Natural killer cell (primary cell): ENCODE measurements around the gene SGPP1. TPM values are rescaled to one million over a fixed set of nuclear protein-coding genes. Genes with fewer than 3 reads are reported as not detected.

ENCODE experiments used
- ATAC-seq, 3 donors: fragments of 150-1000 bp in 2 of 3; fragments of 200-7000 bp in 1 of 3; cut with Tn5 transposase; 1 replicate in 1 of 3; 2 replicates in 2 of 3; pipeline ENCODE4 v1.10.0; 2021; ENCODE audit warnings: mild to moderate bottlenecking in 2 of 3, moderate library complexity in 2 of 3
- DNase-seq, 2 donors: peaks; one replicate each; pipeline versions ENCODE4 v3.0.0 to v3.0.0-alpha.2; 2013 to 2021; ENCODE audit warnings: mixed read lengths in 1 of 2
- H3K27ac ChIP-seq: one replicate; pipeline ENCODE4 v1.5.1; 2013; ENCODE audit warnings: mild to moderate bottlenecking, low read length
- H3K27me3 ChIP-seq: one replicate; pipeline ENCODE4 v1.6.1; 2013; ENCODE audit warnings: low read length; ENCODE audit not compliant: control insufficient read depth, insufficient read depth
- H3K36me3 ChIP-seq: one replicate; pipeline ENCODE4 v1.6.1; 2013; ENCODE audit warnings: low read length; ENCODE audit not compliant: control insufficient read depth, insufficient read depth
- H3K4me1 ChIP-seq: one replicate; pipeline ENCODE4 v1.6.1; 2013; ENCODE audit warnings: low read length; ENCODE audit not compliant: control insufficient read depth, insufficient read depth
- H3K4me3 ChIP-seq: one replicate; pipeline ENCODE4 v1.5.1; 2013; ENCODE audit warnings: low read length
- H3K9me3 ChIP-seq: one replicate; pipeline ENCODE4 v1.6.1; 2013; ENCODE audit warnings: low read length; ENCODE audit not compliant: control insufficient read depth, insufficient read depth
- H3K27ac Mint-ChIP-seq, 2 donors: one replicate each; pipeline ENCODE4 v1.8.0; 2022; ENCODE audit warnings: mild to moderate bottlenecking in 2 of 2, mixed read lengths in 2 of 2, moderate library complexity in 1 of 2
- H3K27me3 Mint-ChIP-seq, 2 donors: one replicate each; pipeline ENCODE4 v1.8.0; 2022; ENCODE audit warnings: low read depth in 2 of 2, mixed read lengths in 2 of 2
- H3K36me3 Mint-ChIP-seq: one replicate; pipeline ENCODE4 v1.8.0; 2022; ENCODE audit warnings: mixed read lengths
- H3K4me1 Mint-ChIP-seq, 2 donors: one replicate each; pipeline ENCODE4 v1.8.0; 2022; ENCODE audit warnings: mixed read lengths in 2 of 2
- H3K4me3 Mint-ChIP-seq: one replicate; pipeline ENCODE4 v1.8.0; 2022; ENCODE audit warnings: mild to moderate bottlenecking, moderate library complexity, mixed read lengths
- H3K9me3 Mint-ChIP-seq, 2 donors: one replicate each; pipeline ENCODE4 v1.8.0; 2022; ENCODE audit warnings: mixed read lengths in 2 of 2
- WGBS: methylation state at CpG from one replicate; pipeline ENCODE4 v1.1.7; 2013; ENCODE audit warnings: missing lambda C conversion rate; ENCODE audit not compliant: insufficient coverage; 5-methylcytosine and 5-hydroxymethylcytosine counted together
- intact Hi-C: fragments of 100-400 bp; cut with micrococcal nuclease; formaldehyde crosslinking; loops from one replicate; pipeline ENCODE4 v1.14.2; 2022
- total RNA-seq, 4 donors: library from RNA; stranded (reverse); fragments of 120-200 nt in 1 of 4; gene quantifications; one replicate each; pipeline versions ENCODE4 v1.2.3 to v1.2.4, GENCODE V29; 2013 to 2022
- TF ChIP-seq, protein P1 (sequence below): fragments of 200-600 bp; IDR thresholded peaks from one replicate; pipeline ENCODE4 v1.8.0; 2022; ENCODE audit warnings: antibody characterized with exemption

SGPP1 gene
- total RNA-seq, 3 donors from 2014 or later (not counting 1 experiment from before 2014, with no cell fraction given) = 17.8 to 23.4 (median 23.3) TPM

DNA sequence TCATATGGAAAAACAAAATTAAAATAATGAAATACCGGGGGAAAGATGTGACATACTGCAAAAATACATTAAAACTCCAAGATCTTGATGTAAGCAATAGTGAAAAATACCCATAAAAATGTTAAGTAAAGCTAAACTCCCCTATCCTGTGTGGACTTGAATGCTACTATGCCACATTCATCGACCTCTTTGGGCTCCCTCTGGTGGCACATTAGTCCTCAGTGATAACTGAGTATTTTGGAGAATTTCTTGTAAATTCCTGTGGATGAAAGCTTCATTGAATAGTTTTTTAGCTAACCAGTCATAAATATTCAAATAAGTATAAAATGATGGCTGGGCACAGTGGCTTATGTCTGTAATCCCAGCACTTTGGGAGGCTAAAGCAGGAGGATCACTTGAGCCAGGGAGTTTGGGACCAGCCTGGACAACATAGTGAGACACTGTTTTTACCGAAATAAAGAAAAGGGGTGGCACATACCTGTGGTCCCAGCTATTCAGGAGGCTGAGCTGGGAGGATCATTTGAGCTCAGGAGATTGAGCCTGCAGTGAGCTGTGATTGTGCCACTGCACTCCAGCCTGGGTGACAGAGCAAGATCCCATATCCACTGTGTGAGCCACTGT lies 42.4 kb upstream of the SGPP1 start:
- Histone ChIP-seq H3K4me3 (no peak overlapping the region), H3K4me1 (no peaks in the 10 kb centered on the region), H3K27ac (no peak overlapping the region), H3K9me3 (no peaks in the 10 kb centered on the region), H3K27me3 (no peaks in the 10 kb centered on the region), H3K36me3 (no peaks in the 10 kb centered on the region)
- ATAC-seq (peak; percentile 79 to 90 (median 89)), DNase-seq (peak; percentile 23 to 83)
- intact Hi-C loops = loop anchor here (1.0 kb wide), 2 partner anchors 137 to 381 kb away; no protein-coding TSS in a partner anchor
- H3K36me3 Mint-ChIP-seq = no peaks in the 10 kb centered on the region
- TF ChIP-seq, protein P1, sequence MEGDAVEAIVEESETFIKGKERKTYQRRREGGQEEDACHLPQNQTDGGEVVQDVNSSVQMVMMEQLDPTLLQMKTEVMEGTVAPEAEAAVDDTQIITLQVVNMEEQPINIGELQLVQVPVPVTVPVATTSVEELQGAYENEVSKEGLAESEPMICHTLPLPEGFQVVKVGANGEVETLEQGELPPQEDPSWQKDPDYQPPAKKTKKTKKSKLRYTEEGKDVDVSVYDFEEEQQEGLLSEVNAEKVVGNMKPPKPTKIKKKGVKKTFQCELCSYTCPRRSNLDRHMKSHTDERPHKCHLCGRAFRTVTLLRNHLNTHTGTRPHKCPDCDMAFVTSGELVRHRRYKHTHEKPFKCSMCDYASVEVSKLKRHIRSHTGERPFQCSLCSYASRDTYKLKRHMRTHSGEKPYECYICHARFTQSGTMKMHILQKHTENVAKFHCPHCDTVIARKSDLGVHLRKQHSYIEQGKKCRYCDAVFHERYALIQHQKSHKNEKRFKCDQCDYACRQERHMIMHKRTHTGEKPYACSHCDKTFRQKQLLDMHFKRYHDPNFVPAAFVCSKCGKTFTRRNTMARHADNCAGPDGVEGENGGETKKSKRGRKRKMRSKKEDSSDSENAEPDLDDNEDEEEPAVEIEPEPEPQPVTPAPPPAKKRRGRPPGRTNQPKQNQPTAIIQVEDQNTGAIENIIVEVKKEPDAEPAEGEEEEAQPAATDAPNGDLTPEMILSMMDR = peak; percentile 80
- H3K27ac Mint-ChIP-seq = no peak overlapping the region
- 48% methylated on average over 2 of the region's 3 CpGs for WGBS
- H3K4me1 Mint-ChIP-seq = no peaks in the 10 kb centered on the region
- H3K27me3 Mint-ChIP-seq = no peaks in the 10 kb centered on the region
- no peak overlapping the region for H3K4me3 Mint-ChIP-seq
- no peaks in the 10 kb centered on the region for H3K9me3 Mint-ChIP-seq

DNA sequence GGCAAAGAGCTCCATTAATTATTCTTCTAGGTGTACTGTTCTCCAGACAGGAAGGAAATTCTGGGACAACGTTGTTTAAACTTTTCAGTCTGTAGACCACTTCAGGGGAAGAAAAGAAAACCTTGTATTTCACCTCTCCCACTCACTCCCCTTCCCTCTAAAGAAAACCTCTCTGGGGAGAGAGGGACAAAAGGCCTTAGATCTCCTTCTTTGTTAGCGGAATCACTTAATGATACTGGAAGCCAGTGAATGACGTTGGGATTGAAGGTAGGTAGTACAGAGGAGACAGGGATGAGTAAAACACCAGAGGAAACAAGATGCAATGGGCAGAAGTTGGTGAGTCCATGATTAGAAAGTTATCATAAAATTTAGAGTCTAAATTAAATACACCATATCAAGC lies 38.7 kb upstream of the SGPP1 start:
- Histone ChIP-seq H3K4me3 (no peak overlapping the region), H3K9me3 (no peaks in the 10 kb centered on the region), H3K27me3 (no peaks in the 10 kb centered on the region), H3K27ac (no peak overlapping the region), H3K36me3 (no peaks in the 10 kb centered on the region), H3K4me1 (no peaks in the 10 kb centered on the region)
- H3K4me3 Mint-ChIP-seq = no peak overlapping the region
- 83% methylated on average over 2 of the region's 3 CpGs for WGBS
- no peaks in the 10 kb centered on the region for H3K4me1 Mint-ChIP-seq
- H3K27ac Mint-ChIP-seq = no peak overlapping the region
- TF ChIP-seq, protein P1 = no peak
- H3K9me3 Mint-ChIP-seq = no peaks in the 10 kb centered on the region
- H3K27me3 Mint-ChIP-seq = no peaks in the 10 kb centered on the region
- ATAC-seq = no peak
- no peaks in the 10 kb centered on the region for H3K36me3 Mint-ChIP-seq
- DNase-seq = no peak
- intact Hi-C loops = loop anchor here (10.0 kb wide), 1 partner anchor 1602 kb away; no protein-coding TSS in a partner anchor

DNA sequence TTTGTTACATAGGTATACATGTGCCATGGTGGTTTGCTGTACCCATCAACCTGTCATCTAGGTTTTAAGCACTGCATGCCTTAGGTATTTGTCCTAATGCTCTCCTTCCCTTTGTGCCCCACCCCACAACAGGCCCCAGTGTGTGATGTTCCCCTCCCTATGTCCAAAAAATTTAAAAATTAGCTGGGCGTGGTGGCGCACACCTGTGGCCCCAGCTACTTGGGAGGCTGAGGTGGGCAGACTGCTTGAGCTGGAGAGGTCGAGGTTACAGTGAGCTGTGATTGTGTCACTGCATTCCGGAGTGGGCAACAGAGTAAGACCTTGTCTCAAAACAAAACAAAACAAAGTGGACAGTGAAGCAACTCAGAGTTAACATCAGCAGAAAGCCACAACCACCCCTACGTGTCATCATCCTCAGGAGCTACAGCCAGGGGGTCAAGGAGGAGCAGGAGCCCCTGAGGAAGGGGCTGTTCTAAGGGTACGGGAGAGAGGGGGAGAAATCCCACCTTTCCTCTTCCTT lies 36.8 kb upstream of the SGPP1 start:
- no peaks in the 10 kb centered on the region for H3K36me3 ChIP-seq
- DNase-seq (no peak), ATAC-seq (no peak)
- no peaks in the 10 kb centered on the region for H3K27me3 ChIP-seq
- peaks cover 4% of the 10 kb centered on the region for H3K4me1 ChIP-seq
- TF ChIP-seq, protein P1 = no peak
- no peak overlapping the region for H3K27ac Mint-ChIP-seq
- no peak overlapping the region for H3K4me3 Mint-ChIP-seq
- H3K4me1 Mint-ChIP-seq = peaks cover 3 to 5% of the 10 kb centered on the region in 2 donors
- H3K9me3 Mint-ChIP-seq = no peaks in the 10 kb centered on the region
- no peaks in the 10 kb centered on the region for H3K9me3 ChIP-seq
- H3K36me3 Mint-ChIP-seq = no peaks in the 10 kb centered on the region
- intact Hi-C loops = loop anchor here (10.0 kb wide), 1 partner anchor 1600 kb away; no protein-coding TSS in a partner anchor
- 91% methylated on average over 4 of the region's 6 CpGs for WGBS
- H3K27ac ChIP-seq = no peak overlapping the region
- no peaks in the 10 kb centered on the region for H3K27me3 Mint-ChIP-seq
- no peak overlapping the region for H3K4me3 ChIP-seq
